ENCODE data around the gene PKD2.
A peak's percentile ranks its signal among the peaks of the same experiment; 100 is the strongest.

PKD2 gene

DNA sequence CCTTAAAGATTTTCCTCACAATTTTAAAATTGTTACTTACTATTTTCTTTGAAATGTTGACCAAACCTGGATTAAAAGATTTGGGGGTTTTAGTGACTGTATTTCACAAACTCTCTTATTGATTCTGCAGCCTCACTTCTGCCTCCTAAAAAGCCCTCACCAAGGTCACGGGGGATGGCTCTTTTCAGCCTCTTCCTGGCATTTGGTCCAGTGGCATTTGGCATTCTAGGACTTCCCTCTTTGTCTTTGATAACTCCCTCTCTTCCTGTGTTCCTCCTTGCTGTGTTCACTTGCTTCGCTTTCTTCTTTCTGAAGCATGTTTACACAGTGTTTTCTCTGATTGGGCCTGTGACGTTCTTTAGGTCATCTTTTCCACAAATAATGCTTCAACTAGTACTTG is 21.5 kb downstream of the PKD2 start:
- FAIRE-seq = no peak

- no peak for FAIRE-seq
Measured at GRCh38 chr4:88029556-88029955, 22.1 kb downstream of the PKD2 start.

DNA sequence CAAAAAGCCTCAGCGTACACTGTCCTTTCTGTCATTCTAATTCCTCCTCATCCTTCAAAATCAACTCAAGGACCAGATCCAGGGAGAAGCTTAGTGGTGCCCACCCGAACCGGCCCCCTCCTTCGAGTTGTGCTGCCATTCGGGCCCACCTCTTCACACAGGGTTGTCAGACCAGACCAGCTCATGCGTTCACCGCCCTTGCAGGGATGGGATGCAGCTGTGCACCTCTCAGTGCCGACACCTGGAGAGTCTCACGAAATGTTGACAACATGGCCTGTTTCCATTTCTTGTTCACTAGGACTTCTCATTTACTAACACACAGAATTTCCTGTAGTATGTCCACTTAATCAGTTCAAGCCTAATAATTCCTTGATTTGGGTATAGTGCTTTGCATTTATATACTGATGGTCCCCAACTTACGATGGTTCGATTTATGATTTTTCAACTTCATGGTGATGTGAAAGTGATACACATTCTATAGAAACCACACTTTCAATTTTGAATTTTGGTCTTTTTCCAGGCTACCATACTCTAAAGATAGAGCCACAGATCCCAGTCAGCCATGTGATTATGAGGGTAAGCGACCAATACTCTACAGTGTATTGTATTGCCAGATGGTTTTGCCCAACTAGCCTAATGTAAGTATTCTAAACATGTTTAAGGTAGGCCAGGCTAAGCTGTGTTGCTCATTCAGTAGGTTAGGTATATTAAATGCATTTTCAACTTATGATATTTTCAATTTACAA is 23.3 kb downstream of the PKD2 start:
- FAIRE-seq = no peak

DNA sequence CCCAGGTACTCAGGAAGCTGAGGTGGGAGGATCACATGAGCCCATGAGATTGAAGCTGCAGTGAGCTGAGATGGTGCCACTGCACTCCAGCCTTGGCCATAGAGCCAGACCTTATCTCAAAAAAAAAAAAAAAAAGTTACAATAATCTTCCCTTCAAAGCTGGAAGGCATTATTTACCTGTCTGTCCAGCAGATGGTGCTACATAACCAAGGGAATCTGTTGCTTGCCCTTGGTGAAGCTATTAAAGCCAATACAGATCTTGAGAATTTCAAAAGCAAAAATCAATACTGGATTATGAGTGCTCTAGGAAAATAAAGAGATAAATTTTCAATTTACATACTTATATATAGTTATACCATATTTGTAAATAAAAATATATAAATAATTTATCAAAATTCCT is 25.9 kb downstream of the PKD2 start:
- peak; percentile 97 for FAIRE-seq

DNA sequence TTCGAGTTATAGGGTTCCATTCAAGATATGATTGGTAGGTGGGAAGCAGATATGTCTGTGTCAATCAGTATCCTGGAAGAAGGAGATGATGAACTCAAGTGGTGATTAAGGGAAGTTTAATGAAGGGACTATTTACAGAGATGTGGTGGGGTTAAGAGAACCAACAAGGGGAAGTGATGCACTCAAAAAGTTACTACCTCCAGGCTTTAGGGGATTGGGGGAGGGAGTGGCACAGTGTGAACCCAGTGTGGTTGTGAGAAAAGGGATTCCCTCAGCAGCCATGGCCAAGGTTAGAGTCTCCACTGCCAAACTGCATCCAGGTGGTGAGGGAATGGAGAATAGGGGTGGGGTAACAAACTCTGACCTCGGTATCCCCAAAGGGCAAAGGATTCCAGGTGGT is 27.9 kb downstream of the PKD2 start:
- FAIRE-seq = no peak

DNA sequence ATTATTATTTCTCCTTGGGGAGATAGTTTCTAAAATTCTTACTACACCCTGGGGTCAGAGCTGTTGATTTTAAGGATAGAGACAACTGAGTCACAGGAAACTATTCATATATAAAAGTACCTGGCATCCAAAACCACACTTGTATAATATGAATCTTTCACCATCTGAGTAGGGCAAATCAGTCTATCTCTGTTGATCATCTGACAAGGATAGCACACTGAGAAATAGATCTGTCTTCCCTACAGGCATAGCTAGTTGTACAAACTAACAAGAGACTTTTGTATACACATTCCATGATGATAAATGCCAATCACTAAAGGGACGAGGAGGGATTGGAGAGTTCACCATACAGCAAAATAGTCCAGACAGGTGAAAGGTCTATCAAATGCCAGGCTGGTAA is 30.0 kb downstream of the PKD2 start:
- FAIRE-seq = no peak

DNA sequence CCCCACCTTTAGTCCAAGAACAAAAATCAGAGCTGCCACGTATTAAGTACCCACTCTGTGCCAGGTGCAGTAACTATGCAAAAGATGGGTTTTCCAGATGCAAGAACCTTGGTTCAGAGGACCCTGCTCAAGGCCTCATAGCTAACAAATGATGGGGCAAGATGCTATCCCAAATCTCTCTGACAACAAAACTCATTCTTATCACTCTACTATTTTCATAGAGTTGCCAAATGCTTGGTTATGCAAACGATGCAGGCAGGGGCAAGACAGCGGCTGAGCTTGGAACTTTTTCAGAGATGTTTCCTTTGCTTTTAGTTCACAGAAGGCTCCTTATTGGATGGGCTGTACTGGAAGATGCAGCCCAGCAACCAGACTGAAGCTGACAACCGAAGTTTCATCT is 30.5 kb downstream of the PKD2 start:
- no peak for FAIRE-seq

DNA sequence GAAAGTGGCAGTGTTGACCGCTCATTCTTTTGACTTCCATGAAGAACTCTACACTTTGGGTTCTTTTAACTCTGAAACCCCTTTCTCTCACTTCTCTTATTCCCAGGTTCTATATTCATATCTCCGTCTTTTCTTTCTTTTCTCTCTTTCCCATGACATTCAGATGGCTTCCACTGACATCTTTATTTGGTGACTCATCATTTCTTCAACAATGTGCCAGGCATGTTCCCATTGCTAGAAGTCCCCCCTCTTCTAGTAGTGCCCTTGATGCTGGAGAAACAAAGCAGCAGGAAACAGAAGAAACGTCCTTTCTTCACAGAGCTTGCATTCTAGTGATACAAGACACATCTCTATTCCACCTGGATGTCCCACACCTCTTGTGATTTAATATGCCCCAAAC is 33.3 kb downstream of the PKD2 start:
- FAIRE-seq = no peak

GRCh38 chr4:88041626-88042025 is 34.2 kb downstream of the PKD2 start:
- FAIRE-seq = no peak

DNA sequence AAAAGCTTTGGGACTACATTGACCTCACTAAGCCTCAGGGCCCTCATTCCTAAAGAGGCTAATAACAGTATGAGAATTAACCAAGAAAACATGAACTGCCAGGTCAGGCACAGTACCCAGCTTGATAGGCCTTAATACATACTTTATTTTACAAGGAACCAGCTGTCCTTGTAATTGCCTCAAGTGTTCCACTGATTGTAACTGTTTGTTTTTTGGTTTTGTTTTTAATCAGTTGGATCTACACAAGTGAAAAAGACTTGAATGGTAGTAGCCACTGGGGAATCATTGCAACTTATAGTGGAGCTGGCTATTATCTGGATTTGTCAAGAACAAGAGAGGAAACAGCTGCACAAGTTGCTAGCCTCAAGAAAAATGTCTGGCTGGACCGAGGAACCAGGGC is 35.6 kb downstream of the PKD2 start:
- FAIRE-seq = no peak

DNA sequence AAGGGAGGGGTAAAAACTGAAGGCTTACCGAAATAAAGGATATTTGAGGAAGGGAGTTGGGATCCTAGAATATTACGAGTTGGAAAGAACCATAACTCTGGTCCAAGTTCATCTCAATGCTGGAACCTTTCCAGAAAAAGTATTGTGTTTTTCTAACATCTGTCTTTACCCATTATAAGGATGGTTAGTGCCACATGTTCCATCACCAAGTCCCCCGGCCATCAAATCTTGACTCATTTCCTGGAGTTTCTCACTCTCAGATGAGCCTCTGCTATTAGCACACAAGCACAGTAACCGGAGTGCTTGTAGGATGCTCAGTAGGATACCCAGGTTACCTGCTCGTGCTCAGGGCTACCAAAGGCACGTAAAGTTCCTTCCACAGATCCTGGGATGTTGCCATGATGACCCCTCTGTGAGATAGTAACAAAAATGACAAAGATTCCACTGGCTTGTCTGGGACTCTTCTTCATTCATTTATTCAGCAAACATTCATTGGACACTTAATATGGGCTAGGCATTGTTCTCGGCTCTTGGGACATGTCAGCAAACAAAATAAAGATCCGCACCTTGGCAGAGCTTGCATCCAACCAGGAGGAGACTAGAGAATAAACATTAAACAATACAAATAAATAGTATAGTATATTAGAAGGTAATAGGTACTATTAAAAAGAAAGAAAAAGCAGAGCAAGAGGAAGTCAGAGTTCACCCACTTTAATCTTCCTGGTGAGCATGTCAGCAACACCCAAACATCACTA is 36.3 kb downstream of the PKD2 start:
- FAIRE-seq = no peak

- peak; percentile 5 for FAIRE-seq
Measured at GRCh38 chr4:88045021-88045420, 37.6 kb downstream of the PKD2 start.

DNA sequence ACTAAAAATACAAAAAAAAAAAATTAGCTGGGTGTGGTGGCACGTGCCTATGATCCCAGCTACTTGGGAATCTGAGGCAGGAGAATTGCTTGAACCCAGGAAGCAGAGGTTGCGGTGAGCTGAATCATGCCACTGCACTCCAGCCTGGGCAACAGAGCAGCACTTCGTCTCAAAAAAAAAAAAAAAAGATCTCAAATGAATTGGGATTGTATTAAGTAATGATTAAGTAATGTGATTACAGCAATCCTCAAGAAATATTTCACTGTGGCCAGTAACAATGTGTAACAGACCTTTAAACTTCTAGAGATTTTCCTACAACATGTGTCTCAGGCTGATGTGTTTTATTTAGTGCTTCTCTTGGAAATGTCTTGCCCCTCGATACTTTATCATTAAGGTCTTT is 46.8 kb downstream of the PKD2 start:
- no peak for FAIRE-seq

DNA sequence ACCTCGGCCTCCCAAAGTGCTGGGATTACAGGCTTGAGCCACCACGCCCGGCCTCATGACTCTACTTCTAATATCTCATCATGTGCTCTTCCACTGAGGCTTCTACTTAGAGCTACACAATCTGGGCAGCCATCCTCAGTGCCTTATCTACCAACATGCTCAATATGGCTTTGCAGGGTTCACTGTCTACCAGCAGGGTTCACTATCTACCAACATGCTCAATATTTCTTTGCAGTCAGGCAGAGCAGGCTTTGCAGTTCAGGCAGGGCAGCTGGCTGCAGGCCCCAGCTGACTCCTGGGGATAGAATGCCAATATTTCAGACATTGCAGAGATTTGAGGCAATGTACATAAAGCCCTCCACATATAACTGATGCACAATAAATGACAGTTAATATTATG is 47.5 kb downstream of the PKD2 start:
- no peak for FAIRE-seq

- no peak for FAIRE-seq
Measured at GRCh38 chr4:88058295-88058694, 50.9 kb downstream of the PKD2 start.

GRCh38 chr4:88059766-88060165 is 52.3 kb downstream of the PKD2 start:
- no peak for FAIRE-seq

GRCh38 chr4:88060431-88060830 is 53.0 kb downstream of the PKD2 start:
- FAIRE-seq = no peak

GRCh38 chr4:88062311-88062710 is 54.9 kb downstream of the PKD2 start:
- no peak for FAIRE-seq

DNA sequence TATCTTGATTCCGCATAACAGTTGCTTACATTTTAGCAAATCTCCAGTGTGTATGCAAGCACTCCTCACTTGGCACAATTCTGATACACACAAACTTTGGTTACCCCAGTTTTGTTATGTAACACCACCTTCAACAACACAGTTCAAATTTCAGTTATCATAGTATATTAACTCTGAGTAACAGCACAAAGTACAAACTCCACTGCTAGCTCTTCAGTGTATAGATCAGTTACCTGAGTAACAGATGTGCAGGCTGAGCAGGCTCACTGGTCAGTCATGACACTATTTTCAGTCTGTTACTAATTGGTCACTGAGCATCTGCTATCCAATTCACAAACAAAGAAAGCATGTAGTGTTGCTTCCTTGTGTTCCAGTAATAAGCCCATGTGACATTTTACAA is 55.4 kb downstream of the PKD2 start:
- peak; percentile 97 for FAIRE-seq

GRCh38 chr4:88063634-88064296 is 56.3 kb downstream of the PKD2 start:
- no peak for FAIRE-seq

GRCh38 chr4:88064410-88064809 is 57.0 kb downstream of the PKD2 start:
- no peak for FAIRE-seq

DNA sequence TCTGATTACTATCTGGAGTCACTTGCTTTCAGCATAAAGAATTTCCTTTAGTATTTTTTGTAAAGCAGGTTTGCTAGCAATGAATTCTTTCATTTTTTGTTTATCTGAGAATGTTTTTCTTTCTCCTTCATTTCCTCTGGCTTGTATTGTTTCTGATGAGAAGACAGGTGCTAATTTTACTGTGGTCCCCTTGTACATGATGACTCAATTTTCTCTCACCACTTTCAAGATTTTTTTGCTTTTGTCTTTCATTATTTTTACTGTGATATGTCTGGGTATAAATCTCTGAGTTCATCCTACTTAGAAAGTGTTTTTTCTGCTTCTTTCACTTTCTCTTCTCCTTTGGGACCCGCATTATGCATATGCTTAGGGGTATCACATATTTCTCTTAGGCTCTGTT is 62.6 kb downstream of the PKD2 start:
- FAIRE-seq = peak; percentile 30

DNA sequence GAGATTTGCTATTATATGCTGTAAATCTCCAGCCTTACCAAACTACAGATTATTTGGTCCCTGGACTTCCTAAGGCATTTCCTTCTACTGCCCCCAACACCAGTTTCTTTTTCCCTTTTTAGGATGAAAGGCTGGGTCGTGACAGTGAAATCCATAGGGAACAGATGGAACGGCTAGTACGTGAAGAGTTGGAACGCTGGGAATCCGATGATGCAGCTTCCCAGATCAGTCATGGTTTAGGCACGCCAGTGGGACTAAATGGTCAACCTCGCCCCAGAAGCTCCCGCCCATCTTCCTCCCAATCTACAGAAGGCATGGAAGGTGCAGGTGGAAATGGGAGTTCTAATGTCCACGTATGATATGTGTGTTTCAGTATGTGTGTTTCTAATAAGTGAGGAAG is 67.9 kb downstream of the PKD2 start:
- FAIRE-seq = no peak

DNA sequence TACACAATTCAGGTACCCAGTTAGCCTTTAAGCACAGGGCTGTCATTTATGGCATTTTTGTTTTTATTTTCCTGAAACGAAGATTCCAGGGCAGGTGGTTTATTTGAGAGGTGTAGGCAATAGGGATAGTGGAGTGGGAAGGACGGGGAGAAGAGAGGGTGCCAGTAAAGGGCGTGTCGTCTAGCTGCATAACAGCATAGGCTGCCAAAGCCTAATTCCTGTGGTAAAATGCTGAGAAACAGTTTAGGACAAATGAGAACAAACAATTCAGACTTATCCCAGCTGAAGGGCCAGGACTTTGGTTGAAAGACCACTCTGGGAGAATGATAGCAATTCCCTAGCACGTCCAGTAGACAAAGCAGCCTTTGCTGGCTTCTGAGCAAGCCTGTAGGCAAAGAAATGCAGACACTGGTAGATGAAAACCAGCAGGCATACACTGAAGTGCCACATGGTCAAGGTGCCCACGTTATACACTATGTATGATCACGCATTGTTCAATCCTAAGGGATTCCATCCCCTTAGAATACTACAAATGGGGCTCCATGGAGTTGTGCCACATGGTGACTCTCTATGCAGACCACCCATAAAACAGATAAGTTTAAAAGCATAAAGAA is 70.6 kb downstream of the PKD2 start:
- no peak for FAIRE-seq

Data from islet of Langerhans (tissue), 1 donor.